Measurements from ENCODE around the gene GOLGA6L25.
"Not testable (repeated sequence)": the region's sequence is repeated elsewhere in the genome, so short reads cannot be mapped to it uniquely, and the experiment has no call there.

DNA sequence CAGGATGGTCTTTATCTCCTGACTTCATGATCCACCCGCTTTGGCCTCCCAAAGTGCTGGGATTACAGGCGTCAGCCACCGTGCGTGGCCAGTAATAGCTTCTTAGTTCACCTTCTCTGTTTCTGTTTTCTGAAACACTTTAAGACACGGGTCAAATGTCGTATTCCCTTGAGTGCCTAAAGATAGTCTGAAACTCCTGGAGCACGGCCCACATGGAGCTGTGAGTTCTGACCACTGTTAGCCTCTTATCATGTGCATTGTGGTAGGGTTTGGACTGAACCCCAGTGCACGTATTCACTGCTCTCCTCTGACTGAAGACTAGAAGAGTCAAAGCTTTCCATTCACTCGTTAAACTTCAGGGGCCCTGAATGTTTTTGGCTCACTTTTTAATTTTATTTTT is 48.8 kb downstream of the GOLGA6L25 start:
- TF ChIP-seq CTCF, POLR2A (IDR thresholded peaks at IDR 0.05): not testable (repeated sequence)
